ENCODE results near the gene PHF1.

Gene PHF1

GRCh38 chr6:33443619-33444504 is 33.0 kb downstream of the PHF1 start:
- DNase-seq (ENCODE audit: low read depth), result no peak
- no peak overlapping the region for H3K4me3 ChIP-seq (ENCODE audit: low read depth, low read length)
- TF ChIP-seq CTCF (IDR thresholded peaks at IDR 0.05; ENCODE audit: control insufficient read depth, extremely low read depth, insufficient read depth), result no peak

- DNase-seq (ENCODE audit: low read depth), result no peak
- H3K4me3 ChIP-seq (ENCODE audit: low read depth, low read length), result no peak overlapping the region
- TF ChIP-seq CTCF (IDR thresholded peaks at IDR 0.05; ENCODE audit: control insufficient read depth, extremely low read depth, insufficient read depth), result no peak
Observed at GRCh38 chr6:33445119-33445603, 34.3 kb downstream of the PHF1 start.

GRCh38 chr6:33446356-33446755 is 35.5 kb downstream of the PHF1 start:
- no peak for DNase-seq (ENCODE audit: low read depth)
- no peak overlapping the region for H3K4me3 ChIP-seq (ENCODE audit: low read depth, low read length)
- TF ChIP-seq CTCF (IDR thresholded peaks at IDR 0.05; ENCODE audit: control insufficient read depth, extremely low read depth, insufficient read depth), result no peak

- no peak for DNase-seq (ENCODE audit: low read depth)
- H3K4me3 ChIP-seq (ENCODE audit: low read depth, low read length), result no peak overlapping the region
- no peak for TF ChIP-seq CTCF (IDR thresholded peaks at IDR 0.05; ENCODE audit: control insufficient read depth, extremely low read depth, insufficient read depth)
Observed at GRCh38 chr6:33450434-33450833, 39.6 kb downstream of the PHF1 start.

- TF ChIP-seq CTCF (IDR thresholded peaks at IDR 0.05; ENCODE audit: control insufficient read depth, extremely low read depth, insufficient read depth), result no peak
- no peak for DNase-seq (ENCODE audit: low read depth)
- no peak overlapping the region for H3K4me3 ChIP-seq (ENCODE audit: low read depth, low read length)
Observed at GRCh38 chr6:33451606-33452005, 40.8 kb downstream of the PHF1 start.

- no peak for DNase-seq (ENCODE audit: low read depth)
- no peak overlapping the region for H3K4me3 ChIP-seq (ENCODE audit: low read depth, low read length)
- no peak for TF ChIP-seq CTCF (IDR thresholded peaks at IDR 0.05; ENCODE audit: control insufficient read depth, extremely low read depth, insufficient read depth)
Observed at GRCh38 chr6:33452496-33452895, 41.7 kb downstream of the PHF1 start.

All from LNCaP clone FGC (cell line).